Lower lobe of right lung (tissue), 2 donors: ENCODE results near the gene NECAP2. TPM values are rescaled to one million over a fixed set of nuclear protein-coding genes. Genes with fewer than 3 reads are reported as not detected.
"Not testable (repeated sequence)": the region's sequence is repeated elsewhere in the genome, so short reads cannot be mapped to it uniquely, and the experiment has no call there.

Experiments used
- ATAC-seq, 2 donors: fragments of 200-7000 bp; cut with Tn5 transposase; one replicate each; pipeline ENCODE4 v1.9.1; 2020 to 2022; ENCODE audit warnings: mild to moderate bottlenecking in 2 of 2, moderate library complexity in 2 of 2
- DNase-seq: peaks from one replicate; pipeline ENCODE4 v3.0.0-alpha.2; 2020
- H3K27ac ChIP-seq: fragments of 200-600 bp; one replicate; pipeline ENCODE4 v1.8.0; 2022
- H3K27me3 ChIP-seq: fragments of 200-600 bp; one replicate; pipeline ENCODE4 v1.8.0; 2022; ENCODE audit warnings: low read depth
- H3K36me3 ChIP-seq: fragments of 200-600 bp; one replicate; pipeline ENCODE4 v1.8.0; 2022; ENCODE audit warnings: mild to moderate bottlenecking
- H3K4me1 ChIP-seq: fragments of 200-600 bp; one replicate; pipeline ENCODE4 v1.8.0; 2022
- H3K4me3 ChIP-seq: fragments of 200-600 bp; one replicate; pipeline ENCODE4 v1.8.0; 2022; ENCODE audit warnings: mild to moderate bottlenecking
- H3K9me3 ChIP-seq: fragments of 200-600 bp; one replicate; pipeline ENCODE4 v1.8.0; 2022
- CTCF ChIP-seq: fragments of 200-600 bp; IDR thresholded peaks from one replicate; pipeline ENCODE4 v1.8.0; 2022; ENCODE audit warnings: antibody characterized with exemption, mild to moderate bottlenecking
- intact Hi-C: fragments of 100-400 bp; cut with DNase I; formaldehyde crosslinking; loops from one replicate; pipeline ENCODE4 v1.11.0; 2022
- total RNA-seq: library from RNA; stranded (reverse); fragmentation: NEBNext Ultra II Directional; extraction: Animal tissue kit (Norgen Biotek cat#: 25700); gene quantifications from one replicate; pipeline ENCODE4 v1.2.1, GENCODE V29; 2021
- donor health status: DM: no; HTN: yes; CAD: no; lungs with severe emphysema.

NECAP2 gene
- total RNA-seq, 1 donor from 2014 or later, result 97.7 TPM

DNA sequence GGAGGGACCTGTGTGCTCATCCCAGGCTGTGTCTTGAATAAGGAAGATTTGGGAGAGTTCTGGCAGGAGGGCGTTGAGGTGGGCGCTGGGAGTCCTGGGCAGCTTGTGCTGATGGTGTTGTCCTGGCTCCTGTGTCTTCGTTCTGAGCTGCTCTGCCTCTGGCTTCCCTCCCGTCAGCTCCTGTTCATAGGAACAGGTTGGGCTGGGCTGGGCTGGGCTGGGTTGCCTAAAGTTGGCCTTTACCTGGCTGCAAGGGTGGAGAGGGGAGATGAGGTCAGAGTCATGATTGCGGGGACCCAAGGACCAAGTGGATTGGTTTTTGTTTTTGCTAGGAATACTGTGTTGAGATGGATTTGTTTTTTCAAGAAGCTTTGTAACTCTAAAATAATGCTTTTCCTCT lies 9.1 kb downstream of the NECAP2 start:
- Histone ChIP-seq H3K4me1 (peaks cover 5% of the 10 kb centered on the region), H3K36me3 (peaks cover 100% of the 10 kb centered on the region), H3K27ac (no peak overlapping the region), H3K27me3 (no peaks in the 10 kb centered on the region), H3K4me3 (no peak overlapping the region), H3K9me3 (no peaks in the 10 kb centered on the region)
- ATAC-seq (no peak), DNase-seq (no peak)
- intact Hi-C loops, result no loop called here
- no peak for TF ChIP-seq CTCF

DNA sequence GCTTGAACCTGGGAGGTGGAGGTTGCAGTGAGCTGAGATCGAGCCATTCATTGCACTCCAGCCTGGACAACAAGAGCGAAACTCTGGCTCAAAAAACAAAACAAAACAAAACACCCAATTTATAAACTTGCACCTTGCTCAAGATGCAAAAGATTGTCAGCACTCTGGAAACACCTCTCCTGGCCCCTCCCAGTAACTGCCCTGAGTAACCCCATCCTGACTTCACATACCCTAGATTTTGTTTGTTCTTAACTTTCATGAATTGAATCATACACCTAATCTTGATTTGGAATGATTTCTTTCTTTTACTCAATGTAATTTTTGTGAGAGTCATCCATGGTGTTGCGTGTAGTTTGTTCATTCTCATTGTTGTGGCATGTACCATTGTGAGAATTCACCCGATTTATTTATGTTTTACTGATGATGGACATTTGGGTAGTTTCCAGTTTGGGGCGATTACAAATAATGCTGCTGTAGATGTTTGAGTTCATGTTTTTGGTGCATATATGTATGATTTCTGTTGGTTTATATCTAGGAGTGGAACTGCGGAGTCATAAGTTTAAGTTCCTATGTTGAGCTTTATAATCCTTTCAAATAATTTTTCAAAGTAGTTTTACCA lies 10.4 kb downstream of the NECAP2 start:
- TF ChIP-seq CTCF, result no peak
- no peak overlapping the region for H3K4me3 ChIP-seq
- ATAC-seq (no peak), DNase-seq (no peak)
- H3K9me3 ChIP-seq, result no peaks in the 10 kb centered on the region
- H3K27ac ChIP-seq, result no peak overlapping the region
- H3K4me1 ChIP-seq, result no peaks in the 10 kb centered on the region
- no peaks in the 10 kb centered on the region for H3K27me3 ChIP-seq
- peaks cover 100% of the 10 kb centered on the region for H3K36me3 ChIP-seq
- intact Hi-C loops, result no loop called here

DNA sequence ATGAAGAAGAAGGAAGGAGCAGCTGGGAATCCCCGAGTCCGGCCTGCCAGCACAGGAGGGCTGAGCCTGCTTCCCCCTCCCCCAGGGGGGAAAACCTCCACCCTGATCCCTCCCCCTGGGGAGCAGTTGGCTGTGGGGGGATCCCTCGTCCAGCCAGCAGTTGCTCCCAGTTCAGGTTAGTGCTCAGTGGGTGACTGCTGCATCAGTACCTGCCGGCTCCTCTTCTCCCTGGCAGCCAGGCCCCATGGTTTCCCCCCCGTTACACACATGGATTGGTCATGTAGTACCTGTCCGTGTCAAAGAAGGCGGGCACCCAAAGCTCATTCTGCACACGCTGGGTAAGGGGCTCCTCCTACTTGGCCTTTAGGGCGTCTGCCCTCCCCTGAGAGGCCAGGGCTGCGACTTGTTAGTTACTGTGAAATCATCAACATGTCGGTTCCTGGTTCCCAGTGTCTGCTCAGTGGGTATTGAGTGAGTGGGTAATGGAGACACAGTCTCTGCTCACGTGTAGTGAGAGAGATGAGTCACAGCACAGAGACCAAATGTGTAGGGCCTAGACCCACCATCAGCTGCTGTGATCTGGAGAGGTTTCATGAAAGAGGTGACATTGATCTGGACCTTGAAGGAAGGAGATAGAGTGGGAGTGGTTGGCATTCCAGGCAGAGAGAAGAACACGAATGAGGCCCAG lies 11.5 kb downstream of the NECAP2 start:
- DNase-seq, result no peak
- intact Hi-C loops, result no loop called here

DNA sequence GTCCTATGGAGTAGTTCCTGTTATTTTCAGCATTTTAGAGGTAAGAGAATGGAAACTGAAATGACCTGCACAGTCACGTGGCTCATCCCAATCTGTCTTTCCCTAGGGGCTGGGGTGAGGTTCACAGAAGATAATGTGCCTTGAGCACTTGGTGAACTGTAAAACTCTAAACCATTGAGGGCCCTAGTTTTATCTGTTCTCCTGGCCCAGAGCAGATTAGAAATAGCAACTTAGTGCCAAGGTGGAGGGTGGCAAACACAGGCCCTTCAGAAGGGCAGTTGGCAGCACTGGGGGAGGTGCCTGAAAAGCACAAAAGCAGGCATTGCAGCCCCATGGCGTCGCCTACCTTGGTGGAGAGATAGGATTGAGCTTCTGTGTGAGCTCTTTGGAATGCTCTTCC lies 14.4 kb downstream of the NECAP2 start:
- DNase-seq, ATAC-seq, H3K27ac ChIP-seq, H3K9me3 ChIP-seq, H3K4me3 ChIP-seq, H3K4me1 ChIP-seq, H3K27me3 ChIP-seq, intact Hi-C loops: not testable (repeated sequence)
- H3K36me3 ChIP-seq, result peaks cover 100% of the 10 kb centered on the region

More for the DNA sequence above, 11.5 kb downstream of the NECAP2 start:
- H3K4me3 ChIP-seq, result no peak overlapping the region
- H3K27me3 ChIP-seq, result no peaks in the 10 kb centered on the region
- peaks cover 100% of the 10 kb centered on the region for H3K36me3 ChIP-seq
- no peak overlapping the region for H3K27ac ChIP-seq
- no peaks in the 10 kb centered on the region for H3K4me1 ChIP-seq
- no peak for ATAC-seq
- TF ChIP-seq CTCF, result no peak
- H3K9me3 ChIP-seq, result no peaks in the 10 kb centered on the region

DNA sequence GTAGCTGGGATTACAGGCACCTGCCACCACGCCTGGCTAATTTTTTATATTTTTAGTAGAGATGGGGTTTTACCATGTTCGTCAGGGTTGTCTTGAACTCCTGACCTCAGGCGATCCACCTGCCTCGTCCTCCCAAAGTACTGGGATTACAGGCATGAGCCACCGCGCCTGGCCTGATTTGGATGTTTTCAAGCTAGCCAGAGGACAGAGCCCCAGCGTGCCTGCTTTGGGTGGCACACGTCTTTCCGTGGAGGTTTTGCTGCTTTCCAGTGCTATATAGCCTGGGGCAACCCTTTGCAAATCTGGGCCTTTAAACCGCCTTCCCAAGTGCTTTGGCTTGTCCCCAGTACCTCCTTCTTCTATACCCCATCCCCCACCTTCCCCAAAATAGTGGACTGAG lies 15.6 kb downstream of the NECAP2 start:
- H3K9me3 ChIP-seq, intact Hi-C loops, H3K27ac ChIP-seq, H3K27me3 ChIP-seq, ATAC-seq, H3K4me3 ChIP-seq, DNase-seq, H3K4me1 ChIP-seq: not testable (repeated sequence)
- H3K36me3 ChIP-seq, result peaks cover 100% of the 10 kb centered on the region

GRCh38 chr1:16458831-16459230 lies 18.3 kb downstream of the NECAP2 start:
- ATAC-seq (no peak), DNase-seq (no peak)
- Histone ChIP-seq H3K27ac (no peak overlapping the region), H3K4me1 (no peaks in the 10 kb centered on the region), H3K27me3 (no peaks in the 10 kb centered on the region), H3K9me3 (no peaks in the 10 kb centered on the region), H3K4me3 (no peak overlapping the region), H3K36me3 (peaks cover 94% of the 10 kb centered on the region)
- no peak for TF ChIP-seq CTCF
- intact Hi-C loops, result no loop called here
